GM18519 (cell line): ENCODE measurements around the gene TKT.

Experiments used
- ATAC-seq: cut with Tn5 transposase; IDR thresholded peaks from one replicate; pipeline ENCODE4 v1.9.1; 2021; ENCODE audit warnings: mild to moderate bottlenecking, moderate library complexity; ENCODE audit not compliant: unreplicated experiment, low FRiP score

The TKT gene

GRCh38 chr3:53200501-53201498 is 55.0 kb downstream of the TKT start:
- no peak for ATAC-seq

GRCh38 chr3:53199834-53200233 is 56.0 kb downstream of the TKT start:
- no peak for ATAC-seq

- ATAC-seq, result no peak
These were observed 56.8 kb downstream of the TKT start for GRCh38 chr3:53198996-53199395.

DNA sequence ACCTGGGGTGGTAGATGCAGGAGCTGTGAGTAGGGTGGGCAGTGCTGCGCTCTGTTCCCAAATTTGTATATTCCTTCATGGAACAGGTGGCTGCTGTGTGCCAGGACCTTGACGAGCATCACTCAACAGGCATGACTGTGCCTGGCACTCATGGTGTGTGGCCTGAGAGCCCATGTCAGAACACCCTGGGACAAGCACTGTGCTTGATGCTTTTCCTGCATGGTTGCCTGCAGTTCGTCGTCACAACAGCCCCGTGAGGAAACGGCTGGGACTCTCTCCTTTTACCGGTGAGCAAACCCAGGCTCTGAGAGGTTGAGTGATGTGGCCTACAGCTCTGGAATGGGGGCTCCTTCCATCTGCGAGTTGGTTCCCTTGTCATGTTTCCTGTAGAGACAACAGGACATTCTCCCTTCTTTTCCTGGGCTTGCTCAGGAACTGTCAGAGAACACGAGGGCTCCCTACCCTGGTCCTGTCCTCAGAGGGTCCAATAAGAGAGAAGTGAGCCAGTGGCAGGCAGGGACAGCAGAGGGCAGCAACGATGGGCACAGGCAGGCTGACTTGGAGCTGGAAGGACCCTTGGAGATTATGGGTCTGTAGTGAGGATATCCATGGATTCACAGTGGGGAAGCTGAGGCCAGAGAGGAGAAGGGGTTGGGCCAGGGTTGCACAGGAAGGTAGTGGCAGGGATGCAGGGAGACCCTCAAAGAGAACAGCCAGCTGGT is 57.4 kb downstream of the TKT start:
- ATAC-seq, result no peak

DNA sequence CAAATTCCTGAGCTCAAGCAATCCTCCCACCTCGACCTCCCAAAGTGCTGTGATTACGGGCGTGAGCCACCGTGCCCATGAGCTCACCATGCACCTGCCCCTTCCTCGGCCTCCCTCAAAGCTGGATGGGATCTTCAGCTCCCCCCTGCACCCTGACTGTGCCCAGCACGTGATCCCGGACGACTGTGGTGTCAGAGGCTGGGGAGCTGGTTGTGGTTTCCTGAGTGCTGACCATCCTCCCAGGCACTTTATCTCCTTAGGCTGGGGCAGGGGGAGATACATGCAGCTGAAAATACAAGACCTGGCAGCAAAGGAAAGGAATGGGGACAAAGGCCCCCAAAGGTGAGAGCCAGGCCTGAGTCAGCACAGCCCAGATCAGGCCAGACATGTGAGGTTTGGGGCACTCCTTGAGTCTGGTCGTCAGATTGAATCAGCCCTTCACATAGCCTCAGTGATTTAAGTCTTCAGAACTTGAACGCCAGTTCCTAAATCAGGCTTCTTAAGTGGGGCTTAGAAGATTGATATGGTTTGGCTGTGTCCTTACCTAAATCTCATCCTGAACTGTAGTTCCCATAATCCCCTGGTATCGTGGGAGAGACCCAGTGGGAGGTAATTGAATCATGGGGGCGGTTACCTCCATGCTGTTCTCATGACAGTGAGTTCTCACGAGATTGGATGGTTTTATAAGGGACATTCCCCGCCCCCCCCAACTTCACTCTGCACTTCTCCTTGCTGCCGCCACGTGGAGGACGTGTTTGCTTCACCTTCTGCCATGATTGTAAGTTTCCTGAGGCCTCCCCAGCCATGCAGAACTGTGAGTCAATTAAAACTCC is 59.0 kb downstream of the TKT start:
- ATAC-seq, result no peak

GRCh38 chr3:53195602-53196574 is 59.9 kb downstream of the TKT start:
- ATAC-seq, result no peak

GRCh38 chr3:53195066-53195450 is 60.8 kb downstream of the TKT start:
- ATAC-seq, result no peak

- ATAC-seq, result no peak
These were observed 61.4 kb downstream of the TKT start for GRCh38 chr3:53194210-53195065.

DNA sequence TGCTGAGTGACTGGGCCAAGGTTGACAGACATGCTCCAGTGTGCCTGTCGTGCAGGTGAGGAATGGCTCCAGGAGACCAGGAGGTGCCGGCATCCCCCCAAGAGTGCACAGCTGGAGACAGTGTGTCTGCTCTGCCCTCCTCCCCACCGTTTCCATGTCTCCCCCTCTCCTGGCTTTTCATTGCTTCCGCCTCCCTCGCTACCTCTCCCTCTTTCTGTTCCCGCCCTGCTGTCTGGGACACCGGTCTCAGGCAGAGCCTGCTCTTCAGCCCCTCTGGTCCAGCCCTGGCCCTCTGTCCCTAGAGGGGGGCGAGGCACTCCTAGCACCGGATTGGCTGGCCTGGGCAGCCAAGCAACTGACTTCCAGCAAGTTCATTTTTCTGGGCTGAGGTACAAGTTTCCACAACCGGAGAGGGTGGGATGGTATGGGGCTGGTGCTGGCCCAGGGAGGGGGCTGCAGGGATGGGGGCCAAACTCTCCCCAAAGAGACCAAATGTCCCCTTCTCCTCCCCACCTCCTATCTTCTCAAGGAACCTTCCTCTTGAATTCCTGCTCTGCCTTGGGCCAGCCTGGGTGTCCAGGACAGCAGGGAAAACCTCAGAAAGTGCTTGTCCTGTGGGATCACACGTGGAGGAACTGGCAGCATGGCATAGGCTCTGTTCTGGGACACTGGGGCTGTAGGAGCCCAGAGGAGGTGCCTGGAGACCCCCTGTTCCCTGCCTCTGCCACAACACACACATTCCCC is 62.2 kb downstream of the TKT start:
- ATAC-seq, result no peak

GRCh38 chr3:53192608-53193007 is 63.2 kb downstream of the TKT start:
- ATAC-seq, result no peak

GRCh38 chr3:53191836-53192480 is 63.9 kb downstream of the TKT start:
- no peak for ATAC-seq

GRCh38 chr3:53190659-53191058 is 65.2 kb downstream of the TKT start:
- no peak for ATAC-seq

DNA sequence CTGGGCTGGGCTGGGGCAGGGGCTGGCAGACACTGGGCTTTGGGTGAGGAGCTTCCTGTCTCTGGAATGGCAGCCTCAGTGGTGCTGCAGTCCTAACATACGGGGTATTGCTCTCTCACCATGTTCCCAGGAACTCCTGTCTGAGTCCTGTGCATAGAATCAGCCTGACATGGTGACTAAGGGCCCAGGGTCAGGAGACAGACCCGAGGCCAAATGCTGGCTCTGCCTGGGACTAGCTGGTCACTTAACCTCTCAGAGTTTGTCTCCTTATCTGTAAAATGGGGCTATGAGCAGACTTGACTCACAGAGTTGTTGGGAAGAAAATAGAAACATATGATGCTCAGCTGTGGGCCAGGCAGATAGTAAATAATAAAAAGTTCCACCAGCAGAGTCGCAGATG is 66.5 kb downstream of the TKT start:
- ATAC-seq, result no peak

DNA sequence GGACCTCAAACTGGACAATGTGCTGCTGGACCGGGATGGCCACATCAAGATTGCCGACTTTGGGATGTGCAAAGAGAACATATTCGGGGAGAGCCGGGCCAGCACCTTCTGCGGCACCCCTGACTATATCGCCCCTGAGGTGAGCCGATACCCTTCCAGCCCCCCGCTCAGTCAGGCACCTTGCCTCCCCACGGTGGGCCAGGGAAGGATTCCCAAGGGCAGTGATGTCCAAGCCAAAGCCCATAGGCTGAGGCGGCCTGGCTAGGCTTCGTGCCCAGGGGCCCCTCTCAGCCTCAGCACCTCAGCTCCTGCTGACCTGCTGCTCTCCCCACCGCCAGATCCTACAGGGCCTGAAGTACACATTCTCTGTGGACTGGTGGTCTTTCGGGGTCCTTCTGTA is 67.1 kb downstream of the TKT start:
- ATAC-seq, result no peak

DNA sequence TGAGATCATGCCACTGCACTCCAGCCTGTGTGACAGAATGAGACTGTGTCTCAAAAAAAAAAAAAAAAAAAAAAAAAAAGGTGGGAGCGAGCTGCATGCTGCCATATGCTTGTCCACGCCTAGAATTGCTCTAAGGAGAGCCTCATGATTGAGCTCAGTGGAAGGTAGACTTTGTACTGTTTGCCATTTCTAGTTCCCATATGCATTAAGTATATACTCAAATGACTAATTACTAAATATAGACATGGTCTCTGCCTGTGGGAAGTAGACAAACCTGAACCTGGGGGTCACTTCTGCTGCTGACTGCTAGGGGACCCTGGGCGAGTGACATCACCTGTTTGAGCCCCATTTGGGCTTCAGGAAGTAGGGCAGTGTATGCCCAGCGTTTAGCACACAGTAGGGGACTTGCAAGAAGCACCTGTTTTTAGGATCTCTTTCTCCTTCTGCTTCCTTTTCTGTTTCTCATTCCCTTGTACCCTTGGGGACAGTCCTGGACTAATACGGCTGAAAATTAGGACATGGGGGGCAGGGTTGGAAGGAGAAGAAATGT is 67.6 kb downstream of the TKT start:
- no peak for ATAC-seq

DNA sequence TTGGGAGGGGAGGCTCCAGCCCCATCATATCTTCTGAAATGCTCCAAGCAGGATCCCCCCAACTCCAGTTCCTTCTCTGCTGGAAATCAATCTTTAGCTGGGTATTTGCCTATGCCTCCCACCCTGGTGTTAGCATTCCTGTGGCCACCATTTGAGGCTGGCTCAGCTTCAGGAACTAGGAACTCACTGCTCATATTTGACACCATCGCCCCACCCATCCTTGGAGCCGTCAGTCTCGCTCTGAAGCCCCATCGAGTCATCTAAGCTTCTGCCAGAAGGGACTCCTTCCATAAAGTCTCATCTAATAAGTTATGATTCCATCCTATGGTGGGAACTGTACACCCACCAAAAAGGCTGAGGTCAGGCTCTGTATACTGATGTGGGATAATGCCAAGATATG is 68.4 kb downstream of the TKT start:
- no peak for ATAC-seq

GRCh38 chr3:53186726-53187125 is 69.1 kb downstream of the TKT start:
- no peak for ATAC-seq
